ENCODE measurements around the gene PAGR1. TPM values are rescaled to one million over a fixed set of nuclear protein-coding genes. Genes with fewer than 3 reads are reported as not detected.

Gene PAGR1
- total and polyA plus RNA-seq, 2 of the 13 experiments (the other 11 are each of a cell fraction or from before 2014, with no cell fraction given): 9.8 to 66.4 TPM

DNA sequence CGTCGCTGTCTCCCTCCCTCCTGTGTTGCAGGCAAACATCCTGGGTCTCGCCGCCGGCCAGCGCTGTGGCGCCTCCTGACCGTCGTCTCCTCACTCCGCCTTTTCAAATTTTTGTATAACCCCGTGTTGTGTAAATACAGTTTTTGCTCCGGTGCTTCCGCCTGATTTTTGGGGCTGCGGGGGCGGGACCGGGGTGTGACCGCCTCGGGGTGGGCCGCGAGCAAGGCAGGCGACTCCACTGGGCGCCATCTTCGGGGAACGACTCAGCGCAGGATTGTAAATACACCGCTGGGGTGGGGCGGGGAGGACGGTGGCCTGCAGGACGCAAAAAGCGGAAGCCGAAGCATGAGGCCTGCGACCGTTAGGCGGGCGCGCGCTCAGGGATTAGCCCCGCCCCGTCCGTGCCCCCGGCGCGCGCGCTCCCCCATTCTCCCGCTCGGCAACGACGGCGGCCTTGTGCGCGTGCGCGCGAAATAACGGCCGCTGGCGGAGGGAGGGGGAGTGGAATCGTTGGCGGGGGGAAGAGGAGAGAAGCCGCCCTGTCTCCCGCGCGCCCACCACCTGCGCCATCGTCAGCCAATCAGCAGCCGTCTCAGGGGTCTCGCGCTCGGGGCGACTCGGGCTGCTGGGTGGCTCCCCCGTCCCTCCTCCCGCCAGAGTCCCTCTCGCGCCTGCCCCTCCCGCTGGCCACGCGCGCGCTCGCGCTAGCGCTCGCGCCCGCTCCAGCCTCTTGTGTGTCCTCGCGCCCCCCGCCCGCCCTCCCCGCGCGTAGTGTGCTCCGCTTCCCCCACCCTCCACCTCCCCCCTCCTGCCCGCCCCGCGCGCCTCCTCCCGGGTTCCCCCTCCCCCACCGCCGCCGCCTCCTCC, 10.5 kb upstream of the PAGR1 start (continued):
- TF ChIP-seq YY1 (IDR thresholded peaks at IDR 0.05; ENCODE audit: insufficient read depth, insufficient replicate concordance, low read depth, low read length): peak; percentile 97
- TF ChIP-seq, protein P1, sequence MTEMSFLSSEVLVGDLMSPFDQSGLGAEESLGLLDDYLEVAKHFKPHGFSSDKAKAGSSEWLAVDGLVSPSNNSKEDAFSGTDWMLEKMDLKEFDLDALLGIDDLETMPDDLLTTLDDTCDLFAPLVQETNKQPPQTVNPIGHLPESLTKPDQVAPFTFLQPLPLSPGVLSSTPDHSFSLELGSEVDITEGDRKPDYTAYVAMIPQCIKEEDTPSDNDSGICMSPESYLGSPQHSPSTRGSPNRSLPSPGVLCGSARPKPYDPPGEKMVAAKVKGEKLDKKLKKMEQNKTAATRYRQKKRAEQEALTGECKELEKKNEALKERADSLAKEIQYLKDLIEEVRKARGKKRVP (CRISPR knock-in tag; IDR thresholded peaks at IDR 0.05): peak in 1 of 2 experiments; percentile 79; a peak in 2 of 4 replicates
- TF ChIP-seq ZBTB26 (CRISPR knock-in tag; IDR thresholded peaks at IDR 0.05; ENCODE audit: borderline replicate concordance): peak; percentile 89
- no peak for TF ChIP-seq ZNF180 (CRISPR knock-in tag; IDR thresholded peaks at IDR 0.05; ENCODE audit: borderline replicate concordance, low read depth)
- no peak for TF ChIP-seq ZNF17 (CRISPR knock-in tag; IDR thresholded peaks at IDR 0.05)
- peak; percentile 82 for TF ChIP-seq MXD3 (CRISPR knock-in tag; IDR thresholded peaks at IDR 0.05)
- TF ChIP-seq, protein P2, sequence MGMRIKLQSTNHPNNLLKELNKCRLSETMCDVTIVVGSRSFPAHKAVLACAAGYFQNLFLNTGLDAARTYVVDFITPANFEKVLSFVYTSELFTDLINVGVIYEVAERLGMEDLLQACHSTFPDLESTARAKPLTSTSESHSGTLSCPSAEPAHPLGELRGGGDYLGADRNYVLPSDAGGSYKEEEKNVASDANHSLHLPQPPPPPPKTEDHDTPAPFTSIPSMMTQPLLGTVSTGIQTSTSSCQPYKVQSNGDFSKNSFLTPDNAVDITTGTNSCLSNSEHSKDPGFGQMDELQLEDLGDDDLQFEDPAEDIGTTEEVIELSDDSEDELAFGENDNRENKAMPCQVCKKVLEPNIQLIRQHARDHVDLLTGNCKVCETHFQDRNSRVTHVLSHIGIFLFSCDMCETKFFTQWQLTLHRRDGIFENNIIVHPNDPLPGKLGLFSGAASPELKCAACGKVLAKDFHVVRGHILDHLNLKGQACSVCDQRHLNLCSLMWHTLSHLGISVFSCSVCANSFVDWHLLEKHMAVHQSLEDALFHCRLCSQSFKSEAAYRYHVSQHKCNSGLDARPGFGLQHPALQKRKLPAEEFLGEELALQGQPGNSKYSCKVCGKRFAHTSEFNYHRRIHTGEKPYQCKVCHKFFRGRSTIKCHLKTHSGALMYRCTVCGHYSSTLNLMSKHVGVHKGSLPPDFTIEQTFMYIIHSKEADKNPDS (CRISPR knock-in tag; IDR thresholded peaks at IDR 0.05): 0 out of 2 replicates have a peak, but pooled peaks have one; percentile 48
- no peak; the same call in 1 of the 2 replicates for TF ChIP-seq ZFP41 (CRISPR knock-in tag; IDR thresholded peaks at IDR 0.05; ENCODE audit: borderline replicate concordance)
- peak; percentile 91 for TF ChIP-seq MEIS2 (CRISPR knock-in tag; IDR thresholded peaks at IDR 0.05)
- no peak; the same call in 1 of the 2 replicates for TF ChIP-seq ISX (CRISPR knock-in tag; conservative IDR thresholded peaks at IDR 0.05)
- TF ChIP-seq MED13 (CRISPR knock-in tag; IDR thresholded peaks at IDR 0.05): peak; percentile 90; the same call in 1 of the 2 replicates
- peak; percentile 95; the same call in 1 of the 2 replicates for TF ChIP-seq ZIK1 (CRISPR knock-in tag; IDR thresholded peaks at IDR 0.05; ENCODE audit: borderline replicate concordance, low read depth)
- TF ChIP-seq THAP9 (CRISPR knock-in tag; IDR thresholded peaks at IDR 0.05; ENCODE audit: borderline replicate concordance): peak; percentile 99
- peak; percentile 91 for TF ChIP-seq RXRA (CRISPR knock-in tag; IDR thresholded peaks at IDR 0.05)
- TF ChIP-seq, protein P3, sequence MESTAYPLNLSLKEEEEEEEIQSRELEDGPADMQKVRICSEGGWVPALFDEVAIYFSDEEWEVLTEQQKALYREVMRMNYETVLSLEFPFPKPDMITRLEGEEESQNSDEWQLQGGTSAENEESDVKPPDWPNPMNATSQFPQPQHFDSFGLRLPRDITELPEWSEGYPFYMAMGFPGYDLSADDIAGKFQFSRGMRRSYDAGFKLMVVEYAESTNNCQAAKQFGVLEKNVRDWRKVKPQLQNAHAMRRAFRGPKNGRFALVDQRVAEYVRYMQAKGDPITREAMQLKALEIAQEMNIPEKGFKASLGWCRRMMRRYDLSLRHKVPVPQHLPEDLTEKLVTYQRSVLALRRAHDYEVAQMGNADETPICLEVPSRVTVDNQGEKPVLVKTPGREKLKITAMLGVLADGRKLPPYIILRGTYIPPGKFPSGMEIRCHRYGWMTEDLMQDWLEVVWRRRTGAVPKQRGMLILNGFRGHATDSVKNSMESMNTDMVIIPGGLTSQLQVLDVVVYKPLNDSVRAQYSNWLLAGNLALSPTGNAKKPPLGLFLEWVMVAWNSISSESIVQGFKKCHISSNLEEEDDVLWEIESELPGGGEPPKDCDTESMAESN (CRISPR knock-in tag; conservative IDR thresholded peaks at IDR 0.05): peak; percentile 99
- peak; percentile 58; the same call in 1 of the 2 replicates for TF ChIP-seq ZSCAN30 (CRISPR knock-in tag; IDR thresholded peaks at IDR 0.05)
- TF ChIP-seq SP2 (CRISPR knock-in tag; IDR thresholded peaks at IDR 0.05): peak; percentile 62
- no peak; the same call in 1 of the 2 replicates for TF ChIP-seq GTF3A (CRISPR knock-in tag; conservative IDR thresholded peaks at IDR 0.05)

Data from HepG2 (cell line).